ENCODE measurements around the gene SARDH. TPM values are rescaled to one million over a fixed set of nuclear protein-coding genes. Genes with fewer than 3 reads are reported as not detected.
"Not testable (repeated sequence)": the region's sequence is repeated elsewhere in the genome, so short reads cannot be mapped to it uniquely, and the experiment has no call there.

SARDH gene
- polyA plus RNA-seq, 1 donor = 4.5 TPM

DNA sequence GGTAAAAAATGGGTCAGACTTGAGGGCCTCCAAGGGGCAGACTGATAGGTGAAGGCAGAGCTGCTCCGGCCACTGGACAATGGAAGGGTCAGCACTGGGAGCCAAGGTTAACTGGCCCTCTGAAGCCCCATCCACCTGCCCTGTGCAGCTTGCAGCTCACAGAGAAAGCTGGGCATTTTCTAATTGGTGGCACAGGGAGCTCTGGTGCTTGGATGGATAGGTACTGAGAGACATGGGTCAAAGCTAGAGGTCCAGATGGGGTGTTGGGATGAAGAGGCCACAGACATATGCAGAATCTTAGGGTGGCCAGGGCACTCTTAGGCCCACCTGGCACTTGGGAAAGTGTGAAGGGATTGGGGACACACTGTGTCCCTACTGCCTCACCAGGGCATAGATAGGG, 29.5 kb upstream of the SARDH start:
- Histone ChIP-seq H3K27ac (ENCODE audit: low read length) (no peak overlapping the region), H3K27me3 (ENCODE audit: control insufficient read depth, insufficient read depth, low read length) (no peaks in the 10 kb centered on the region), H3K36me3 (ENCODE audit: control insufficient read depth, insufficient read depth, low read length) (peaks cover 66% of the 10 kb centered on the region), H3K9me3 (ENCODE audit: control insufficient read depth, low read depth, low read length) (peaks cover 20% of the 10 kb centered on the region), H3K4me1 (ENCODE audit: control insufficient read depth, insufficient read depth, low read length) (no peaks in the 10 kb centered on the region), H3K4me3 (ENCODE audit: low read length) (no peak overlapping the region)
- WGBS (ENCODE audit: insufficient coverage, low lambda C conversion rate) = no CpG with 5 or more reads among the region's 1 CpG
- no peak for DNase-seq

DNA sequence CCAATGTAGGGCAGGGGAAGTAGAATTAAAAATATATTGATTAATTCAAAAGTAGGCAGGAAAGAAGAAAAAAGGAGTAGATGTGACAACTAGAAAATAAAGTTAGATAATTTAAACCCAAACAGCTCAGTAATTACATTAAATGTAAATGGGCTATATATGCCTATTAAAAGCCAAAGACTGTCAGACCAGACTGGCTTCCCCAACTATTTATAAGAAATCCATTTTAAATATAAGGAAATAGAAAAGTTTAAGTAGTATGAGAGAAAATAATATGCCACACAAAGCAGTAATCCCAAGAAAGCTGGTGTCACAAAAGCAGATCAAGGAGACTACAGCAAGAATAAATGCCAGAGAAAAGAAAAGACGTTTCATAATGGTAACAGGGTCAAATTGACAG, 28.9 kb upstream of the SARDH start:
- DNase-seq = no peak
- H3K9me3 ChIP-seq (ENCODE audit: control insufficient read depth, low read depth, low read length) = peaks cover 19% of the 10 kb centered on the region
- H3K36me3 ChIP-seq (ENCODE audit: control insufficient read depth, insufficient read depth, low read length) = peaks cover 64% of the 10 kb centered on the region
- H3K27me3 ChIP-seq (ENCODE audit: control insufficient read depth, insufficient read depth, low read length) = no peaks in the 10 kb centered on the region
- H3K4me1 ChIP-seq (ENCODE audit: control insufficient read depth, insufficient read depth, low read length) = no peaks in the 10 kb centered on the region
- no peak overlapping the region for H3K4me3 ChIP-seq (ENCODE audit: low read length)
- no peak overlapping the region for H3K27ac ChIP-seq (ENCODE audit: low read length)
- 100% methylated on average over 1 of the region's 1 CpG for WGBS (ENCODE audit: insufficient coverage, low lambda C conversion rate)

DNA sequence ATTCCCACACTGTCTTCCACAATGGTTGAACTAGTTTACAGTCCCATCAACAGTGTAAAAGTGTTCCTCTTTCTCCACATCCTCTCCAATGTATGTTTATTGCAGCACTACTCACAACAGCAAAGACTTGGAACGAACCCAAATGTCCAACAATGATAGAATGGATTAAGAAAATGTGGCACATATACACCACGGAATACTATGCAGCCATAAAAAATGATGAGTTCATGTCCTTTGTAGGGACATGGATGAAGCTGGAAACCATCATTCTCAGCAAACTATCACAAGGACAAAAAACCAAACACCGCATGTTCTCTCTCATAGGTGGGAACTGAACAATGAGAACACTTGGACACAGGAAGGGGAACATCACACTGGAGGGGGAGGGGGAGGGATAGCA, 28.1 kb upstream of the SARDH start:
- not testable (repeated sequence) for H3K27me3 ChIP-seq (ENCODE audit: control insufficient read depth, insufficient read depth, low read length); H3K4me1 ChIP-seq (ENCODE audit: control insufficient read depth, insufficient read depth, low read length); H3K27ac ChIP-seq (ENCODE audit: low read length); H3K4me3 ChIP-seq (ENCODE audit: low read length); DNase-seq
- Histone ChIP-seq H3K36me3 (ENCODE audit: control insufficient read depth, insufficient read depth, low read length) (peaks cover 59% of the 10 kb centered on the region), H3K9me3 (ENCODE audit: control insufficient read depth, low read depth, low read length) (peaks cover 17% of the 10 kb centered on the region)
- no CpG with 5 or more reads among the region's 3 CpGs for WGBS (ENCODE audit: insufficient coverage, low lambda C conversion rate)

DNA sequence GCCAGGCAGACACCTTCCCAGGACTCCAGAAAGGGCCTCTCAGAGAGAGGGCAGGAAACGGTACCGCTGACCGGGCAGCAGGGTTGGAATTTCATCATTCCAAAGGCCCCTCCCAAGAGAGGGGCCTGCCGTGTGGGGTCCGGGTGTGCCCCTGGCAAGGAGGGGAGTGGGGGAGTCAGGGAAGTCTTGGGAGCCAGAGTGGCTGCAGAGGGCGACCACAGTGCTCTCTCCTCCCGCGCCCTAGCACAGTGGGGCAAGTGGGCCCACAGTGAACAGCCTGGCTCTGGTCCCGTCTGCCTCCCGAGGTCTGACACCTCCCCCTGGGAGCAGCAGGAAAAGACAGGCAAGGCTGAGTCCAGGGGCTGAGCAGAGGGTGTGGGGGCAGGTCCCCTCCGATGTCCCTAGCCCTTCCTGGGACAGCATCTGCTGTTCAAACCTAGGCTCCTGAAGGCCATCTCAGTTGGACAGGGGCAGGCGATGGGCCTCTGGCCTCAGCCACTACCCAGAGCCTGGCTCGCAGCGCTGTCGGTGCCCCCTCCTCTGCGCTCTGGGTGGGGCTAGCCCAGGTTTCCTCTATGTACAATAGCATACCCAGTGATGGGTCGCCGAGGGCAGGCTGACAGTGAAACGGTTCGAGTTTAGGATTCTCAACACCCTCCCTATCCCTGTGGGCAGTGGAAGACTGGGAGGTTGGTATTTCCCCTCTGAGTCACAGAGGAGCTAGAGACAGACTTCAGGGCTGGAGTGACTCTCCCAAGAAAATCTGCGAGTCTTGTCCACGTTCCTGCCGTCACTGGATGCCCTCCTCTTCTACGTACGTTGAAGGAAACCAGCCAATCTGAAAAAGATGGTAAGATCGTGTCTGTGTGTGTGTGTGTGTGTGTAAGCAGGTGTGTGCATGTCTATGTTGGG, 25.4 kb upstream of the SARDH start:
- Histone ChIP-seq H3K27ac (ENCODE audit: low read length) (no peak overlapping the region), H3K9me3 (ENCODE audit: control insufficient read depth, low read depth, low read length) (peaks cover 11% of the 10 kb centered on the region), H3K4me3 (ENCODE audit: low read length) (no peak overlapping the region), H3K36me3 (ENCODE audit: control insufficient read depth, insufficient read depth, low read length) (peaks cover 38% of the 10 kb centered on the region), H3K27me3 (ENCODE audit: control insufficient read depth, insufficient read depth, low read length) (no peaks in the 10 kb centered on the region), H3K4me1 (ENCODE audit: control insufficient read depth, insufficient read depth, low read length) (no peaks in the 10 kb centered on the region)
- no peak for DNase-seq
- WGBS (ENCODE audit: insufficient coverage, low lambda C conversion rate) = no CpG with 5 or more reads among the region's 26 CpGs

DNA sequence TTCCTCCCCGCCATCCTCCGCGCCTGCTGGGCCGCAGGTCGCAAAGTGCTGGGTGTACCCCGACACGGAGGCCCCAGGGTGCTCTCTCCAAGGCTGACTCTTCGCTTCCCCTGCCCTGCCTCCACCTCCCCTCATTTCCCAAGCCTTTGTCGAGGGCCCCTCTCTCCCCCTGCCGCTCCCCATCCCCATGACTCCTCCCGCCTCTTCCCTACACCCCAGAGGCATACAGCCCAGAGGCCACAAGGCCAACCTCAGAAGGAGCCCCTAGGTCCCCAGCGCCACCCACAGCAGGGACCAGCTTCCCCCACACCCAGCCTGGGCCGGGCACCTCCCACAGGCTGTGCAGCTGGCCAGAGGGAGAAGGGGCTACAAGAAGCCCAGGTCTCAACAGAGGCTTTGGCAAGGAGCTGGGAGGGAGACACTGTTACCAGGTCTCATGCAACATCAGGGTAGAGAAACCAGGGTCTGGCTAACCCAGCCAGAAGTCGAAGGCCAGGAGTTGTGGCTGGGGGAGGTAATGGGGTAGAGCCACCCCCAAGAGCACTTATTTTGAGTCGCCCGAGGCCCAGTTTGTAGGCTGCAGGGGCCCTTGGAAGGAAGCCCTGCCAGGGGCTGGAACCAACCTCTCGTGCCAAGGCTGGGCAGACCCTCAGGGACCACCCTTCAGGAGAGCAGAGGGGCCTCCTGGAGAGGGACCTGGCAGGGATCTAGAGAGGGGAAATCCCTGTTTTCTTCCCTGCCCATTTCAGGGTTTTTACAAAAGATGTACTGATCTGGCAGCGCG, 24.5 kb upstream of the SARDH start:
- Histone ChIP-seq H3K9me3 (ENCODE audit: control insufficient read depth, low read depth, low read length) (peaks cover 4% of the 10 kb centered on the region), H3K4me1 (ENCODE audit: control insufficient read depth, insufficient read depth, low read length) (no peaks in the 10 kb centered on the region), H3K27me3 (ENCODE audit: control insufficient read depth, insufficient read depth, low read length) (no peaks in the 10 kb centered on the region), H3K4me3 (ENCODE audit: low read length) (no peak overlapping the region), H3K27ac (ENCODE audit: low read length) (no peak overlapping the region), H3K36me3 (ENCODE audit: control insufficient read depth, insufficient read depth, low read length) (peaks cover 33% of the 10 kb centered on the region)
- WGBS (ENCODE audit: insufficient coverage, low lambda C conversion rate) = no CpG with 5 or more reads among the region's 19 CpGs
- DNase-seq = no peak

DNA sequence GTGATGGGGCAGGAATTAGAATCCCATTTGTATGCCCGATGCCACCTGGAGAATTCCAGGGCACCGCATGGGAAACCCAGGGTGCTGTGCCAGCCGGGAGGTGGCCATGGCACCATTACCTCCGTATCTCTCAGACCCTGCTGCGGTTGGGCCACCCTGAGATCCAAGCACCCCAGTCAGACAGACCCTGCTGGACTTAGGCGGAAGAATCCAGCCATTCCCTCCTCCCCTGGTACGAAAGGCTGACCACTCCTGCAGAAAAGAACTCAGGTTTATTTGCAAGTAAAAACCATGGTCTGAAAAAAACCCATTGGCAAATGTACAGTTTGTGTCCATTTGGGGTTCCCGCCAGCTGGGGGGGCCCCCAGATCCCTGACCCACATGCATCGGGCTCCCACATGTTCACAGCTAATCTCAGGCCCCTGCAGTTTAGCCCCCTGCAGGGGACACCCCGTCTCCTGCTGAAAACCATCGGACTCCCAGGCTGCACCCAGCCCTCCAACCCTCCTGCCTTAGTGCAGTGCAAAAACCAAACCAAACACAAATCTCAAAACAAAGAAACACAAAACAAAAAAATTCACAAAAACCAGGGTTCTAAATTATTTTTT, 23.6 kb upstream of the SARDH start:
- Histone ChIP-seq H3K36me3 (ENCODE audit: control insufficient read depth, insufficient read depth, low read length) (peaks cover 29% of the 10 kb centered on the region), H3K4me1 (ENCODE audit: control insufficient read depth, insufficient read depth, low read length) (no peaks in the 10 kb centered on the region), H3K9me3 (ENCODE audit: control insufficient read depth, low read depth, low read length) (no peaks in the 10 kb centered on the region), H3K27me3 (ENCODE audit: control insufficient read depth, insufficient read depth, low read length) (no peaks in the 10 kb centered on the region), H3K4me3 (ENCODE audit: low read length) (no peak overlapping the region), H3K27ac (ENCODE audit: low read length) (no peak overlapping the region)
- no CpG with 5 or more reads among the region's 11 CpGs for WGBS (ENCODE audit: insufficient coverage, low lambda C conversion rate)
- no peak for DNase-seq

DNA sequence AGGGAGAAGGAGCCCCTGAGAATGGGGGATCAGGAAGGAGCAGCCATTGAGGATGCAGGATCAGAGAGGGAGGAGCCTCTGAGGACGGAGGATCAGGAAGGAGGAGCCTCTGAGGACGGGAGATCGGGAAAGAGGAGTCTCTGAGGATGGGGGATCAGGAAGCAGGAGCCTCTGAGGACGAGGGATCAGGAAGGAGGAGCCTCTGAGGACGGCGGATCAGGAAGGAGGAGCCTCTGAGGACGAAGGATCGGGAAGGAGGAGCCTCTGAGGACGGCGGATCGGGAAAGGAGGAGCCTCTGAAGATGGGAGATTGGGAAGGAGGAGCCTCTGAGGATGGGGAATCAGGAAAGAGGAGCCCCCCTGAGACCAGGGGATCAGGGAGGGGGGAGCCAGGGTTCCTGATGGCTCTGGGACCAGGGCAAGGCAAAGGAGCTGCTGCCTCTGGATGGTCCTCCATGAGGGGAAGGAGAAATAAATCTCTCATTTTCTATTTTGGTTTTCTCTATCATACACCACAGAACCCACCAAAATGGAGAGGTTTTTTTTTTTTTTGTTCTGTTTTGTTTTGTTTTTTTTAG, 22.6 kb upstream of the SARDH start:
- no CpG with 5 or more reads among the region's 11 CpGs for WGBS (ENCODE audit: insufficient coverage, low lambda C conversion rate)
- peaks cover 29% of the 10 kb centered on the region for H3K36me3 ChIP-seq (ENCODE audit: control insufficient read depth, insufficient read depth, low read length)

DNA sequence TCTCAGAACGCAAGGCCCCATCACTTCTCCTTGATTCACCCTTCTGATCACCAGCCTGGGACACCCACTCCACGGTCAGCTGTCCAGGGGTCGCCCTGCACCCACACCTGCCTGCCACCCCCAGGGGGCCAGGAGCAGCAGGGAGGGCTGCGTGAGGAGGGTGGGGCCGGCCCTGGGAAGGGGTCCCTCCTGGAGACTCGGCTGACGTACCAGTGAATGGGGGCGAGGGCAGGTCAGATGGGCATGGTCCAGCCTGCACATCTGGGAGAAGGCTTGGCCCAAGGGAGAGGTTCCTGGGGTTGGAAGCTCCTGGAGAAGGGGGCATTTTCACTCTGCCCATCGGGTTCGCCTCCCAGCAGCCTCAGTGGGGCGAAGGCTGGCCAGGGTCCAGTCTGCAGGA, 21.8 kb upstream of the SARDH start:
- Histone ChIP-seq H3K36me3 (ENCODE audit: control insufficient read depth, insufficient read depth, low read length) (peaks cover 29% of the 10 kb centered on the region), H3K4me1 (ENCODE audit: control insufficient read depth, insufficient read depth, low read length) (no peaks in the 10 kb centered on the region), H3K27me3 (ENCODE audit: control insufficient read depth, insufficient read depth, low read length) (no peaks in the 10 kb centered on the region), H3K9me3 (ENCODE audit: control insufficient read depth, low read depth, low read length) (peaks cover 5% of the 10 kb centered on the region), H3K27ac (ENCODE audit: low read length) (no peak overlapping the region), H3K4me3 (ENCODE audit: low read length) (no peak overlapping the region)
- WGBS (ENCODE audit: insufficient coverage, low lambda C conversion rate) = no CpG with 5 or more reads among the region's 11 CpGs
- no peak for DNase-seq

More for the DNA sequence above, 22.6 kb upstream of the SARDH start:
- no peak for DNase-seq
- no peaks in the 10 kb centered on the region for H3K4me1 ChIP-seq (ENCODE audit: control insufficient read depth, insufficient read depth, low read length)
- H3K9me3 ChIP-seq (ENCODE audit: control insufficient read depth, low read depth, low read length) = peaks cover under 1% of the 10 kb centered on the region
- H3K27ac ChIP-seq (ENCODE audit: low read length) = no peak overlapping the region
- H3K4me3 ChIP-seq (ENCODE audit: low read length) = no peak overlapping the region
- no peaks in the 10 kb centered on the region for H3K27me3 ChIP-seq (ENCODE audit: control insufficient read depth, insufficient read depth, low read length)

DNA sequence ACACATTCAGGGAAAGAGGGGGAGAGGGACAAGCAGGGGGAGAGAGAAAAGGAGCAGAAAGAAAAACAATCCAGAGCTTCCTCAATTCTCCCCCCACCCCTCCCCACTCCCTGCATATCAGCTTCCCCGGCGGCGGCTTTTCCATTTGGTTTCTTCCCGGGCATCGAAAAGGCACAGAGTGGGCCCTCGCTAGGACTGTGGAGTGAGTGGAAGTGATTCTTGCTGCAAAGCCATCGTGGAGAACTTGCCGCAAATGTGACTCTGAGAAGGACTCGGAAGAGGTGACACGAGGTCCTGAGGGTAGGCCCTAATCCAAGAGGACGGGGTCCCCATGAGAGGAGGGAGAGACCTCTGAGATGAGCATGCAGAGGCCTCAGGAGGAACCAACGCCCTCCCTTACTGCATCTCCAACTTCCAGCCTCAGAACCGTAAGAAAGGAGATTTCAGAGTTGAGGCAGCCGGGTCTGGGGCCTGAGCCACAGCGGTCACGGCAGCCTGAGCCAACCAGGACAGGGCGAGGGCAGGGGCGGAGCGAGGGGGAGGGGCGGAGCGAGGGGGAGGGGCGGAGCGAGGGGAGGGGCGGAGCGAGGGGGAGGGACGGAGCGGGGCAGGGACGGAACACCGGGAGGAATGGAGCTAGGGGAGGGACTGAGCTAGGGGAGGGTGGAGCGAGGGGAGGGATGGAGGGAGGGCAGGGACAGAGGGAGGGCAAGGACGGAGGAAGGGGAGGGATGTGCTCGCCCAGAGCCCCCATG, 21.2 kb upstream of the SARDH start:
- WGBS (ENCODE audit: insufficient coverage, low lambda C conversion rate) = 80% methylated on average over 2 of the region's 32 CpGs
- Histone ChIP-seq H3K4me1 (ENCODE audit: control insufficient read depth, insufficient read depth, low read length) (no peaks in the 10 kb centered on the region), H3K4me3 (ENCODE audit: low read length) (no peak overlapping the region), H3K27ac (ENCODE audit: low read length) (no peak overlapping the region), H3K27me3 (ENCODE audit: control insufficient read depth, insufficient read depth, low read length) (no peaks in the 10 kb centered on the region), H3K36me3 (ENCODE audit: control insufficient read depth, insufficient read depth, low read length) (peaks cover 27% of the 10 kb centered on the region), H3K9me3 (ENCODE audit: control insufficient read depth, low read depth, low read length) (peaks cover 5% of the 10 kb centered on the region)
- no peak for DNase-seq
